Measurements from ENCODE around the gene DGKD. TPM values are rescaled to one million over a fixed set of nuclear protein-coding genes. Genes with fewer than 3 reads are reported as not detected.

Gene DGKD
- total RNA-seq, 1 donor from 2014 or later, result 15.3 TPM

GRCh38 chr2:233433029-233433428 is 78.7 kb downstream of the DGKD start:
- Mint-ChIP-seq H3K4me3 (ENCODE audit: unreplicated experiment) (no peak overlapping the region), H3K27me3 (ENCODE audit: unreplicated experiment) (peaks cover 1% of the 10 kb centered on the region), H3K9me3 (ENCODE audit: unreplicated experiment) (no peaks in the 10 kb centered on the region), H3K27ac (ENCODE audit: unreplicated experiment) (no peak overlapping the region), H3K36me3 (ENCODE audit: low read depth, unreplicated experiment) (no peaks in the 10 kb centered on the region), H3K4me1 (ENCODE audit: unreplicated experiment) (no peaks in the 10 kb centered on the region)
- no peak for TF ChIP-seq CTCF (IDR thresholded peaks at IDR 0.05; ENCODE audit: unreplicated experiment)
- no peak for DNase-seq (ENCODE audit: low spot score)

GRCh38 chr2:233433794-233434193 is 79.5 kb downstream of the DGKD start:
- Mint-ChIP-seq H3K27me3 (ENCODE audit: unreplicated experiment) (peaks cover 1% of the 10 kb centered on the region), H3K36me3 (ENCODE audit: low read depth, unreplicated experiment) (peaks cover 2% of the 10 kb centered on the region), H3K4me3 (ENCODE audit: unreplicated experiment) (no peak overlapping the region), H3K27ac (ENCODE audit: unreplicated experiment) (no peak overlapping the region), H3K9me3 (ENCODE audit: unreplicated experiment) (no peaks in the 10 kb centered on the region), H3K4me1 (ENCODE audit: unreplicated experiment) (no peaks in the 10 kb centered on the region)
- DNase-seq (ENCODE audit: low spot score), result no peak
- no peak for TF ChIP-seq CTCF (IDR thresholded peaks at IDR 0.05; ENCODE audit: unreplicated experiment)

GRCh38 chr2:233434666-233435330 is 80.5 kb downstream of the DGKD start:
- H3K36me3 Mint-ChIP-seq (ENCODE audit: low read depth, unreplicated experiment), result peaks cover 7% of the 10 kb centered on the region
- no peak for TF ChIP-seq CTCF (IDR thresholded peaks at IDR 0.05; ENCODE audit: unreplicated experiment)
- H3K27ac Mint-ChIP-seq (ENCODE audit: unreplicated experiment), result no peak overlapping the region
- no peak overlapping the region for H3K4me3 Mint-ChIP-seq (ENCODE audit: unreplicated experiment)
- no peaks in the 10 kb centered on the region for H3K4me1 Mint-ChIP-seq (ENCODE audit: unreplicated experiment)
- H3K9me3 Mint-ChIP-seq (ENCODE audit: unreplicated experiment), result no peaks in the 10 kb centered on the region
- no peak for DNase-seq (ENCODE audit: low spot score)
- peaks cover 1% of the 10 kb centered on the region for H3K27me3 Mint-ChIP-seq (ENCODE audit: unreplicated experiment)

GRCh38 chr2:233435436-233436190 is 81.3 kb downstream of the DGKD start:
- peaks cover 7% of the 10 kb centered on the region for H3K36me3 Mint-ChIP-seq (ENCODE audit: low read depth, unreplicated experiment)
- H3K4me1 Mint-ChIP-seq (ENCODE audit: unreplicated experiment), result no peaks in the 10 kb centered on the region
- no peaks in the 10 kb centered on the region for H3K9me3 Mint-ChIP-seq (ENCODE audit: unreplicated experiment)
- no peak overlapping the region for H3K27ac Mint-ChIP-seq (ENCODE audit: unreplicated experiment)
- no peak for DNase-seq (ENCODE audit: low spot score)
- peaks cover 1% of the 10 kb centered on the region for H3K27me3 Mint-ChIP-seq (ENCODE audit: unreplicated experiment)
- no peak for TF ChIP-seq CTCF (IDR thresholded peaks at IDR 0.05; ENCODE audit: unreplicated experiment)
- H3K4me3 Mint-ChIP-seq (ENCODE audit: unreplicated experiment), result no peak overlapping the region

GRCh38 chr2:233436191-233436581 is 81.9 kb downstream of the DGKD start:
- H3K27ac Mint-ChIP-seq (ENCODE audit: unreplicated experiment), result no peak overlapping the region
- no peak for DNase-seq (ENCODE audit: low spot score)

More at GRCh38 chr2:233436191-233436581, 81.9 kb downstream of the DGKD start:
- H3K36me3 Mint-ChIP-seq (ENCODE audit: low read depth, unreplicated experiment), result peaks cover 7% of the 10 kb centered on the region
- H3K4me1 Mint-ChIP-seq (ENCODE audit: unreplicated experiment), result no peaks in the 10 kb centered on the region
- H3K9me3 Mint-ChIP-seq (ENCODE audit: unreplicated experiment), result no peaks in the 10 kb centered on the region
- peaks cover 1% of the 10 kb centered on the region for H3K27me3 Mint-ChIP-seq (ENCODE audit: unreplicated experiment)
- no peak for TF ChIP-seq CTCF (IDR thresholded peaks at IDR 0.05; ENCODE audit: unreplicated experiment)
- no peak overlapping the region for H3K4me3 Mint-ChIP-seq (ENCODE audit: unreplicated experiment)
